GM12892 (cell line): ENCODE measurements around the gene SORCS3.

Experiments
- POLR2A ChIP-seq: IDR thresholded peaks from 2 replicates; pipeline ENCODE4 v1.6.1; 2011; ENCODE audit warnings: low read depth, low read length, control low read depth
- POLR2AphosphoS5 ChIP-seq: IDR thresholded peaks from 2 replicates; pipeline ENCODE4 v1.6.1; 2011; ENCODE audit warnings: low read depth, low read length, control low read depth

GRCh38 chr10:104641937-104642657 is 1.0 kb downstream of the SORCS3 start:
- no peak for TF ChIP-seq POLR2A
- no peak for TF ChIP-seq POLR2AphosphoS5
